ENCODE measurements around the gene ACAN. TPM values are rescaled to one million over a fixed set of nuclear protein-coding genes. Genes with fewer than 3 reads are reported as not detected.

The ACAN gene
- total RNA-seq, 4 donors from 2014 or later: 0.60 to 11.4 (median 1.8) TPM

- H3K4me3 ChIP-seq: no peak overlapping the region
- no peaks in the 10 kb centered on the region for H3K27me3 ChIP-seq
- H3K36me3 ChIP-seq: no peaks in the 10 kb centered on the region
- WGBS, 2 donors: 93 to 94% methylated on average over 19 to 20 of the region's 21 CpGs
- DNase-seq (ENCODE audit: low spot score in 2 of 2): no peak
- no peaks in the 10 kb centered on the region for H3K4me1 ChIP-seq
- TF ChIP-seq EP300 (IDR thresholded peaks at IDR 0.05) (no peak), POLR2A (IDR thresholded peaks at IDR 0.05) (no peak)
- TF ChIP-seq, protein P1, sequence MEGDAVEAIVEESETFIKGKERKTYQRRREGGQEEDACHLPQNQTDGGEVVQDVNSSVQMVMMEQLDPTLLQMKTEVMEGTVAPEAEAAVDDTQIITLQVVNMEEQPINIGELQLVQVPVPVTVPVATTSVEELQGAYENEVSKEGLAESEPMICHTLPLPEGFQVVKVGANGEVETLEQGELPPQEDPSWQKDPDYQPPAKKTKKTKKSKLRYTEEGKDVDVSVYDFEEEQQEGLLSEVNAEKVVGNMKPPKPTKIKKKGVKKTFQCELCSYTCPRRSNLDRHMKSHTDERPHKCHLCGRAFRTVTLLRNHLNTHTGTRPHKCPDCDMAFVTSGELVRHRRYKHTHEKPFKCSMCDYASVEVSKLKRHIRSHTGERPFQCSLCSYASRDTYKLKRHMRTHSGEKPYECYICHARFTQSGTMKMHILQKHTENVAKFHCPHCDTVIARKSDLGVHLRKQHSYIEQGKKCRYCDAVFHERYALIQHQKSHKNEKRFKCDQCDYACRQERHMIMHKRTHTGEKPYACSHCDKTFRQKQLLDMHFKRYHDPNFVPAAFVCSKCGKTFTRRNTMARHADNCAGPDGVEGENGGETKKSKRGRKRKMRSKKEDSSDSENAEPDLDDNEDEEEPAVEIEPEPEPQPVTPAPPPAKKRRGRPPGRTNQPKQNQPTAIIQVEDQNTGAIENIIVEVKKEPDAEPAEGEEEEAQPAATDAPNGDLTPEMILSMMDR (IDR thresholded peaks at IDR 0.05): no peak
- H3K27ac ChIP-seq: no peak overlapping the region
- H3K9me3 ChIP-seq: no peaks in the 10 kb centered on the region
These were observed 40.1 kb downstream of the ACAN start for GRCh38 chr15:88843334-88843733.

DNA sequence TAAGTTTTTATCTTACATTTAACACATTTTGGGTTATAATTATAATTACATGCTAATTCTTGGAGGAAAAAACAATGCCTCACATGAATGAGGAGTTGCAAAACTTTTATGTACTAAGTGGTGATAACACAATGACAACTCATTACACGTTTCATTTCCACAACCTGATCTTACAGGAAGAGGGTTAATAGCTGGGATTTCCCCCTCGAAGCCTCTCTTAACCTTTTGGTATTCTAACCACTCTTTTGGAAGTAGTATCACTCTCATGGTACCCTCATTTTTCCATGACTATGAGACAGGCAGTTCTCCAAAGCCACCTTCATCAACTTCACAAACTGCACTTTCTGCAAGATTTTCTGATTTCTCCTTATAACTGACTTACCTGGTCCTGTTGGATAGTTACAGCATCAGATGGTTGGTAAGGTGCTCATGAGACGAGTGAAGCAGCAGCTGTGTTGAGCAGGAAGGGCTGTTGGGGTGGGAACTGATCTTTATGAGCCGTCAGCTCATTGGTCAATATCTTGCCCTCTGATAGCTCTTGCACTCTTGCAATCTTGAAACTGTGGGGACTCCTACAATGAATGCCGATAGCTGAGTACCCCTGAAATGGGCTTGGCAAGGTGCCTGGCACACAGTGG is 41.6 kb downstream of the ACAN start:
- no peaks in the 10 kb centered on the region for H3K4me1 ChIP-seq
- TF ChIP-seq POLR2A (IDR thresholded peaks at IDR 0.05) (no peak), EP300 (IDR thresholded peaks at IDR 0.05) (no peak)
- TF ChIP-seq, protein P1 (IDR thresholded peaks at IDR 0.05): no peak
- H3K27me3 ChIP-seq: no peaks in the 10 kb centered on the region
- no peaks in the 10 kb centered on the region for H3K9me3 ChIP-seq
- no peak overlapping the region for H3K27ac ChIP-seq
- no peaks in the 10 kb centered on the region for H3K36me3 ChIP-seq
- DNase-seq (ENCODE audit: low spot score in 2 of 2): no peak
- 59 to 60% methylated on average over 5 of the region's 5 CpGs for WGBS, 2 donors
- H3K4me3 ChIP-seq: no peak overlapping the region

DNA sequence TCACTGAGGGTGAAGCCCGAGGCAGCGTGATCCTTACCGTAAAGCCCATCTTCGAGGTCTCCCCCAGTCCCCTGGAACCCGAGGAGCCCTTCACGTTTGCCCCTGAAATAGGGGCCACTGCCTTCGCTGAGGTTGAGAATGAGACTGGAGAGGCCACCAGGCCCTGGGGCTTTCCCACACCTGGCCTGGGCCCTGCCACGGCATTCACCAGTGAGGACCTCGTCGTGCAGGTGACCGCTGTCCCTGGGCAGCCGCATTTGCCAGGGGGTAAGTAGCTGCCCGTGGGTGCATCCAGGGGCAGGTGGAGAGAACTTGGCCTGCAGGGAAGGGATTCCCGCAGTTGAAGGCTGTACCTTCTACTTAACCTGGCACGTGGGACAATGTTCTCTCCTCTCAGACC is 42.4 kb downstream of the ACAN start:
- no peaks in the 10 kb centered on the region for H3K36me3 ChIP-seq
- no peak for DNase-seq (ENCODE audit: low spot score in 2 of 2)
- H3K9me3 ChIP-seq: no peaks in the 10 kb centered on the region
- WGBS, 2 donors: 91% methylated on average over 13 to 15 of the region's 15 CpGs
- no peaks in the 10 kb centered on the region for H3K4me1 ChIP-seq
- H3K27me3 ChIP-seq: no peaks in the 10 kb centered on the region
- TF ChIP-seq POLR2A (IDR thresholded peaks at IDR 0.05): no peak
- H3K4me3 ChIP-seq: no peak overlapping the region
- no peak overlapping the region for H3K27ac ChIP-seq

- 77 to 88% methylated on average over 17 to 19 of the region's 20 CpGs for WGBS, 2 donors
- no peaks in the 10 kb centered on the region for H3K4me1 ChIP-seq
- H3K4me3 ChIP-seq: no peak overlapping the region
- H3K27me3 ChIP-seq: no peaks in the 10 kb centered on the region
- no peak for DNase-seq (ENCODE audit: low spot score in 2 of 2)
- H3K27ac ChIP-seq: no peak overlapping the region
- TF ChIP-seq, protein P1 (IDR thresholded peaks at IDR 0.05): no peak
- TF ChIP-seq POLR2A (IDR thresholded peaks at IDR 0.05): no peak
- TF ChIP-seq EP300 (IDR thresholded peaks at IDR 0.05): no peak
- H3K36me3 ChIP-seq: no peaks in the 10 kb centered on the region
- H3K9me3 ChIP-seq: no peaks in the 10 kb centered on the region
These were observed 43.9 kb downstream of the ACAN start for GRCh38 chr15:88847144-88847543.

DNA sequence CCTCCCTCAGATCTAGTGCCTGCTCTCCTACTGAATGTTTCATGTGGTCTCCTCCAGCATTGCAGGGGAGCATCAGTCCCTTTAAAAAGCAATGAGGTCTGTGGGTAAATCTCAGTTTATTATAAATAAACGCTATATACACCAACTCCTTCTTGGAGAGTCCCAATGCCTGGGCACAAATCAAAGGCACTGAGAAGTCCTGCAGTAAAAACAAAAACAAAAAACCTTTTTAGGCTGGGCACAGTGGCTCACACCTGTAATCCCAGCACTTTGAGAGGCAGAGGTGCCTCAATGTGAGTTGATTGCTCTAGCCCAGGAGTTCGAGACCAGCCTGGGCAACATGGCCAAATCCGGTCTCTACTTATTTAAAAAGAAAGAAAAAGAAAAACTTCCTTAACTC is 45.0 kb downstream of the ACAN start:
- TF ChIP-seq, protein P1 (IDR thresholded peaks at IDR 0.05): no peak
- TF ChIP-seq EP300 (IDR thresholded peaks at IDR 0.05) (no peak), POLR2A (IDR thresholded peaks at IDR 0.05) (no peak)
- peaks cover 0 to 5% of the 10 kb centered on the region in 2 donors for H3K27me3 ChIP-seq
- no peaks in the 10 kb centered on the region for H3K9me3 ChIP-seq
- no peaks in the 10 kb centered on the region for H3K36me3 ChIP-seq
- no peaks in the 10 kb centered on the region for H3K4me1 ChIP-seq
- no peak overlapping the region for H3K4me3 ChIP-seq
- DNase-seq (ENCODE audit: low spot score in 2 of 2): no peak
- 82 to 84% methylated on average over 3 of the region's 3 CpGs for WGBS, 2 donors
- H3K27ac ChIP-seq: no peak overlapping the region

Data from tibial nerve (tissue), 4 donors.